Stimulated activated CD4-positive, alpha-beta T cell treated with anti-CD3 and anti-CD28 coated beads, Interleukin-1b, Interleukin-23, amount 100 ng/mL, for 48 hours (primary cell): ENCODE results near the gene MYL7.

Experiments used
- DNase-seq: peaks from one replicate; pipeline ENCODE4 v3.0.0-alpha.2; 2020

Gene MYL7

DNA sequence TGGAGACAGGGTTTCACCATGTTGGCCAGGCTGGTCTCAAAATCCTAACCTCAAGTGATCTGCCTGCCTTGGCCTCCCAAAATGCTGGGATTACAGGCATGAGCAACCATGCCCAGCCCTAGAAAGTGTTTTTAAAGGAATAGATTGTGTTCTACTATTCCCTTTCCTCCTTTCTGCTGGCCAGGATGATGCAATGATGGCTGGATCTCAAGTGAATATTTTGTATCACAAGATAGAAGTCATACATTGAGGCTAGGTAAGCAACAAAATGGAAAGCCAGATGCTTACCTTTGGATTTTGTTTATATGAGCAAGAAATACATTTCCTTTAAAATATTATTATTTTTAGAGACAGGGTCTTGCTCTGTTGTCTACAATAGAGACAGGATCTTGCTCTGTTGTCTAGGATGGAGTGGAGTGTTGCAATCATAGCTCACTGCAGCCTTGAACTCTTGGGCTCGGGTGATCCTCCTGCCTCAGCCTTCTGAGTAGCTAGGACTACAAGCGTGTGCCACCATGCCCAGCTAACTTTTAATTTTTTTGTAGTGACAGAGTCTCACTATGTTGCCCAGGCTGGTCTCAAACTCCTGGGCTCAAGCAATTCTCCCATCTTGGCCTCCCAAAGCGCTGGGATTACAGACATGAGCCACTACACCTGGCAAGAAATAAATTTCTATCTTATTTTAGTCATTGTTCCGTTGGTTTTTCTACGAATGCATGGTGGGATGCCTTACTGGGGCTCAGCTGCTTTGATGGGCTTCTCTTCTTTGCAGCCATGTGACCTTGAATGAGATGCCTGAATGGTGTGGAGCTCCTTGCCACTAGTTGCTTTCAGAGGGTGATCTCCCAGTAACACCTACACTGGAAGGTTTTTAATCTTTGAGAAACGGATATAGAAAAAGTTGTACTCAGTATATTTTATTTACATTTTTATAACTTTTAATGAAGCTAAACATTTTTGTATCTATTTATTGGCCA, 42.8 kb downstream of the MYL7 start:
- no peak for DNase-seq

DNA sequence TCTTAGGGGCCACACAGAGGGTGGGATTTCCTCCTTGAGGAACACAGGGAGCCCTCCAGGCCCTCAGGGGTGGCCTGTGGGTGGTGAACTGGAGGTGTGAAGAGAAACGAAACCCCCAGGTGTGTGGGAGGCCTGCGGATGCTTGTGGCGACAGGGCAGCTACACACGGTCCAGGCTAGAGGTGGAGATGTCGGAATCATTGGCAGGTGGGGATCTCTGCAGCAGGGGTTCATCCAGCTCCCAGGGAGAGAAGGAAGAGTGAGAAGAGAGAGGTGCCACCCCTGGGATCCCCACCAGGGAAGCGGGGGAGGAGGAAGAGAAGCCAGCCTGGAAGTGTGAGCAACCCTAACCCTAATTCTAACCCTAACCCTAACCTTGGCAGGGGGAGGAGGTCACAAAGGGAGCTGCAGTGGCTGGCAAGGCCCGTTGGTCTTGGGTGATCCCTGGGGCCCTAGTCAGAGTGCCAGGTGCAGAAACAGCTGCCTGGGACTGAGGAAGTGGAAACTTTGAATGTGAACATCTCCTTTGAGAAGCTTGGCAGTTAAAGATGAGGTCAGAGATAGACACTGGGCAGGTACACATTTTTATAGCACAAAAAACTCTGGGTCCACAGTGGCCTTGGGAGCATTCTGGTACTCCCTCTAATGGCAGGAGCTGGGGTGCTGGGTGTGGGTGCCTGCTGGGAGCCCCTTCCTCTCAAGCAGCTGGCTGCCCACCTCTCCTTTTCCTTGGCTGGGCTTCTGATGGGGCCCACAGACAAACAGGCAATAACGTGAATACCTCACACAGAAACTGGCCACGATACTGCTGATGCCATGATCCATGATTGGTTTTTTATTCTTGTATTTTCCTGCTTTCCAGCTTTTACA, 43.8 kb downstream of the MYL7 start:
- peak; percentile 42 for DNase-seq

DNA sequence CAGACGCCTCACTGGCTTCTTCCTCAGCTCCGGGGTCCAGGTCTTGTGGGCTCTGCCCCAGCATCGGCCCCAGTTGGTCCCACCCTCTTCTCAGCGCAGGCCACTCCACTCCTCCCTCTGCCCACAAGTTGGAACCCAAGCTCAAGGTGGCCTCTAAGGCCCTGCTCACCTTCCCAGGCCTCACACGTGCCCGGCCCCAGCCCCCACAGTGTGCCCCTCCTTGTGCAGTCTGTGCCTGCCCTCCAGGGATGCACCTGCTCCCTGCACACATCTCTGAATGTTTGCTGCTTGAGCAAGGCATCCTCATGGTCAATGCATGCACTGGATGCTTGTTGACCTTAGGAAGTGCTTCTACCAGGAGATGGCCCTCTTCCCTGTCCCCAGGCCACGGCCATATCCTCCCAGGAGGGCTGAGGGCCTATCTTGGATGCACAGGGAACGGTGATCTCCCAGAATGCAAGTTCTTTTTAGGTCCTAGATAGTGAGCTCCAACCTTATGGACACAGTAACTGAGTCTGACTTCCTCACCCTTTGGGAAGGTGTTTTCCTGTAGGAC, 44.7 kb downstream of the MYL7 start:
- no peak for DNase-seq

DNA sequence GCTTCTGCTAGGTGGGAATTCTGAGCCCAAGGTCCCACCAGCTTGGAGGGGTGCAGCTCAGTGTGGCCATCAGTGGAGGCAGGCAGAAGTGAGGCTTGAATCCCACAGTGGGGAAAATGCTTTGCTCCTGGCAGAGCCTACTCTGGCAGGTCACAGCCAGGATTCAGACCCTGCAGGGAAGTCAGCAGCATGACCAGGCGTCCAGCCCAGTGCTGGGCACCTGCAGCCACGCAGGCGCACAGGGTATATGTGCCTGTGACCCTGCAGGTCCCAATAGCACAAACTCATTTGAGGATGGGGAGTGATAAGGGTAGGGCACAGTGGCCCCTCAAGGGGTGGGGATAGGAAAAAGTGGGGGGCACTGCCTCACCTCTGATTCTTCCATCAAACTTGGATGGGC, 45.4 kb downstream of the MYL7 start:
- DNase-seq, result no peak

DNA sequence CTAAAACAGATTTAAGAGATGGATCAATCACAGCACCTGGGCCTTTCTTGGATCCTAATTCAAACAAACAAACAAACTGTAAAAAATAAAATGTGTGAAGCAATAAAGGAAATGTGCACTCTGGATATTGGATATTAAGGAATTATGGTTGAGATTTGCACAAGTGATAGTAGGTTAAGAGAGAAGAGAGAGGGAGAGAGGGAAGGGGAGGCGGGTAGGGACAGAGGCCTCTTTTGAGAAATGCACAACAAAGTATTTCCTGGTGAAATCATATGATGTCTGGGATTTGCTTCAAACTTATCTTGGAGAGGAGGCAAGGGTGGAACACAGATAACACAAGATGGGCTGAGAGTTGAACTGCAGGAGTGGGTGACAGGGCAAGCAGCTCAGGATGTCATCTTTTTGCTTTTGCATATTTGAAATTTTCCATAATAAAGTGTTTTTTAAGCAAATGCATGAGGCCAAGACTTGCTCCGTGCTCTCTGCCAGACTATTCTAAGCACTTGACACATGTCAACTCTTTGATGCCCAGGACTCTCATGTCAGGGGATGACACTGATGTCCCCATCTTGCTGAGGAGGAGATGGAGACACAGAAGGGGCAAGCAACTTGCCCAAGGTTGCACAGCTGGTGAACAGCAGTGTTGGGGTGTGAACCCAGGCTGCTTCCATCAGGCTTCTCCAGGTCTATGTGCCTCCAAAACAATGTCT, 46.1 kb downstream of the MYL7 start:
- DNase-seq, result no peak

DNA sequence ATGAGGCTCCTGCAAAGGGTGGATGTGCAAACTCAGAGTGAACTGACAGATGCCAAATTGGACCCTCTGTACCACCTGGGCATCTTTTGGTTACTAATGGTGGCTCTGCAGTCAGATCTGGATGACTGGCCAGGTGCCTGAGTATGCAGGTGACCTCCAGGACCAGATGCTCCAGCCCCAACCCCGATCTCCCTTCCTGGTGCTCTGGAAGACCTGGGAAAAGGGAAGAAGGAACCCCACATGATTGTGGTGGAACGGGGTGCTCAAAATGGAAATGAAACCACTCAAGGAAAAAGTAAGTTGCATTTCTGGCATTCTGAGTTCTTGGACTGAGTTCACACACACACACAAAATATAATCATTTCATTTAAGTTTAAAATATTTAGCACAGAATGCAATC, 46.8 kb downstream of the MYL7 start:
- no peak for DNase-seq

DNA sequence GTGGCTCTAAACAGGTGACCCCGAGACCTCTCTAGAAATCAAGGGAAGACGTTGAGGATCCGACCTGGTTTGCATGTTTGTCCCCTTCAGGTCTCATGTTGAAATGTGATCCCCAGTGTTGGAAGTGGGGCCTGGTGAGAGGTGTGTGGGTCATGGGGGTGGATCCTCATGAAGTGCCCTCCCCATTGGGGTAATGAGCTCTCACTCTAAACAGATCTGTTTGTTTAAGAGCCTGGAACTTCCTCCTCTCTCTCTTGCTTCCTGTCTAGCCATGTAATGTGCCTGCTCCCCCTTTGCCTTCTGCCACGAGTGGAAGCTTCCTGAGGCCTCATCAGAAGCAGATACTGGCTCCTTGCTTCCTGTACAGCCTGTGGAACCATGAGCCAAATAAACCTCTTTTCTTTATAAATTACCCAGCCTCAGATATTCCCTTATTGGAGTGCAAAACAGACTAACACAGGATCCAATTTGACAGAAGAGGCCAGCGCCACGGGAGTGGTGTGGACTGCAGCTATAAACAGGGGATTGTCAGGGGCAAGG, 48.0 kb downstream of the MYL7 start:
- no peak for DNase-seq
